ENCODE measurements around the gene TOR4A. TPM values are rescaled to one million over a fixed set of nuclear protein-coding genes. Genes with fewer than 3 reads are reported as not detected.
A peak's percentile ranks its signal among the peaks of the same experiment; 100 is the strongest.

Gene TOR4A
- total RNA-seq, 1 experiment from 2014 or later: 28.9 TPM

DNA sequence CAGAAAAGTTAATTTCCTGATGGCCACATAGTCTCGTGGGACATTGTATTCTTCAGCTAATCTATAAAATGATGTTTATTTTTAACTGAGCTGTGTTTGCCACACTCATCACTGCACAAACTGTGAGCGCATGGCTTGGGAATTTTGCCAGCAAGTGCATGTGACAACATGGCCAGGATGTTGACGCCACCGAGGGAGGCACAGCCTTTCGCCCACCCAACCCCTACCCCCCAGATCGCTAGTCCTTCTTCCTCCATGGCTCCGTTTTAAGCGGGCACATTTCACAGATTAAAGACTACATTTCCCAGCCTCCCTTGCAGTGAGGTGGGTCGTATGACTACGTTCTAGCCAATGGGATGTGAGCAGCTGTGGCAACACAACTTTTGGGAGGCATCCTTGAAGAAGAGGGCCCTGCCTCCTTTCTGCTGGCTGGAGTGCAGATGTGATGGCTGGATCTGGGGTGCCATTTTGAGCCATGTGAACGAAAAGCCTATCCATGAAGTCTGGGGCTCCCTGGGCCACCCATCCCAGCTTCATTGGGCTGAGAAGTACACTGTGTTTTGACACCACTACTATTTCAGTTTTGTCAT is 16.7 kb downstream of the TOR4A start:
- intact Hi-C loops (cut with micrococcal nuclease): no loop called here
- no peak overlapping the region for H3K27ac ChIP-seq (ENCODE audit: low read length)
- no peak overlapping the region; the same call in 1 of the 2 replicates for H3K9ac ChIP-seq (ENCODE audit: low read length)
- DNase-seq: peak; percentile 74
- ChIA-PET CTCF (interaction anchor here (0.6 kb wide), 2 partner anchors 22 to 129 kb away, joined by 3 to 4 read pairs; partner anchors contain the start of genes EXD3 and NOXA1), POLR2A (ENCODE audit: unreplicated experiment) (interaction anchor here (0.6 kb wide), 1 partner anchor 50 kb away, joined by 3 read pairs; no protein-coding TSS in a partner anchor)
- H3K9me3 ChIP-seq (ENCODE audit: low read length): no peaks in the 10 kb centered on the region
- no peaks in the 10 kb centered on the region for H3K79me2 ChIP-seq (ENCODE audit: low read length)
- H3K9me2 ChIP-seq (replicated peaks; ENCODE audit: low read length): no peaks in the 10 kb centered on the region
- peak overlapping the region; percentile 89 for H2AFZ ChIP-seq (ENCODE audit: low read length)
- no peaks in the 10 kb centered on the region for H3K36me3 ChIP-seq (ENCODE audit: low read depth, low read length)
- BruUV-seq (replicated peaks): TSS peak; percentile 96
- H3K4me3 ChIP-seq (ENCODE audit: low read length): peak overlapping the region; percentile 55
- TF ChIP-seq EZH2 (IDR thresholded peaks at IDR 0.05; ENCODE audit: low read length, unreplicated experiment) (no peak), EZH2phosphoT487 (IDR thresholded peaks at IDR 0.05; ENCODE audit: borderline replicate concordance, low read length) (no peak)
- TF ChIP-seq, protein P1, sequence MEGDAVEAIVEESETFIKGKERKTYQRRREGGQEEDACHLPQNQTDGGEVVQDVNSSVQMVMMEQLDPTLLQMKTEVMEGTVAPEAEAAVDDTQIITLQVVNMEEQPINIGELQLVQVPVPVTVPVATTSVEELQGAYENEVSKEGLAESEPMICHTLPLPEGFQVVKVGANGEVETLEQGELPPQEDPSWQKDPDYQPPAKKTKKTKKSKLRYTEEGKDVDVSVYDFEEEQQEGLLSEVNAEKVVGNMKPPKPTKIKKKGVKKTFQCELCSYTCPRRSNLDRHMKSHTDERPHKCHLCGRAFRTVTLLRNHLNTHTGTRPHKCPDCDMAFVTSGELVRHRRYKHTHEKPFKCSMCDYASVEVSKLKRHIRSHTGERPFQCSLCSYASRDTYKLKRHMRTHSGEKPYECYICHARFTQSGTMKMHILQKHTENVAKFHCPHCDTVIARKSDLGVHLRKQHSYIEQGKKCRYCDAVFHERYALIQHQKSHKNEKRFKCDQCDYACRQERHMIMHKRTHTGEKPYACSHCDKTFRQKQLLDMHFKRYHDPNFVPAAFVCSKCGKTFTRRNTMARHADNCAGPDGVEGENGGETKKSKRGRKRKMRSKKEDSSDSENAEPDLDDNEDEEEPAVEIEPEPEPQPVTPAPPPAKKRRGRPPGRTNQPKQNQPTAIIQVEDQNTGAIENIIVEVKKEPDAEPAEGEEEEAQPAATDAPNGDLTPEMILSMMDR (conservative IDR thresholded peaks at IDR 0.05; ENCODE audit: low read depth, low read length): no peak
- 0 out of 2 replicates have a peak, but pooled peaks cover 1% of the 10 kb centered on the region for H4K20me1 ChIP-seq (ENCODE audit: low read length)
- peak overlapping the region; percentile 77 for H3K4me2 ChIP-seq (ENCODE audit: low read length)
- ATAC-seq: peak; percentile 75
- H3K4me1 ChIP-seq (ENCODE audit: insufficient read depth, low read length): peaks cover 7% of the 10 kb centered on the region; the same call in 1 of the 2 replicates
- no peaks in the 10 kb centered on the region for H3K27me3 ChIP-seq (ENCODE audit: low read length)
- H3F3A ChIP-seq (ENCODE audit: low read length, unreplicated experiment): no peaks in the 10 kb centered on the region

DNA sequence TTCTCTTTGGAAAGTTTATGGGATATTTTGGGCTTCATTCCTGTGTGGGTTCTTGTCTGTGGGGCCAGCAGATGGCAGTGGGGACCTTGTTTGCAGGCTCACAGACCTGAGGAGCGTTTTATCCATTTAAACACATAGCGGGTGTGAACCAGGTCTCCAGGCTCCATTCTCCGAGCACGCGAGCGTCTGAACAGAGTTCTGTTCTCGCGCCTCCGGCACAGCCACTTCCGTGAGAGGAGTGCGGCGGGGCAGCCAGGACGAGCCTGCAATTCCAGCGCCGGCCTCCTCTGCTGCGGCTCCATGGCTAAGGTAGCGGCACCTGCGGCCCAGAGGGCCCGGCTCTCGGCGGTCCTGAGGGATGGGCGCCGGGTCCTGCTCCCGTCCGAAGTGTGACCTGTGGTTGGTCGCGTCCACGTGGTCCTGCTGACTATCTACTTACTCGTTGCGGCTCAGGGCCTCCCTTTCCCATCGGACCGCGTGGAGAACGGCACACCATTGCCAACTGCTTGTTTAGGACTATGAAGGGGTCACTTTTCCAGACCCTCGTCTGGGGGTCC is 17.2 kb downstream of the TOR4A start:
- no peak overlapping the region for H3K27ac ChIP-seq (ENCODE audit: low read length)
- ChIA-PET CTCF (no interaction called here), POLR2A (ENCODE audit: unreplicated experiment) (no interaction called here)
- ATAC-seq: no peak; the same call in 1 of the 2 replicates
- H3K9ac ChIP-seq (ENCODE audit: low read length): no peak overlapping the region
- H2AFZ ChIP-seq (ENCODE audit: low read length): peak overlapping the region; percentile 61; the same call in 1 of the 2 replicates
- H4K20me1 ChIP-seq (ENCODE audit: low read length): peaks cover 5% of the 10 kb centered on the region
- H3K9me3 ChIP-seq (ENCODE audit: low read length): no peaks in the 10 kb centered on the region
- peaks cover 2% of the 10 kb centered on the region for H3K79me2 ChIP-seq (ENCODE audit: low read length)
- H3K9me2 ChIP-seq (replicated peaks; ENCODE audit: low read length): no peaks in the 10 kb centered on the region
- H3K27me3 ChIP-seq (ENCODE audit: low read length): no peaks in the 10 kb centered on the region
- peak overlapping the region; percentile 49; the same call in 1 of the 2 replicates for H3K4me2 ChIP-seq (ENCODE audit: low read length)
- no peaks in the 10 kb centered on the region for H3K36me3 ChIP-seq (ENCODE audit: low read depth, low read length)
- BruUV-seq (replicated peaks): no TSS peak
- peaks cover 7% of the 10 kb centered on the region; the same call in 1 of the 2 replicates for H3K4me1 ChIP-seq (ENCODE audit: insufficient read depth, low read length)
- no peaks in the 10 kb centered on the region for H3F3A ChIP-seq (ENCODE audit: low read length, unreplicated experiment)
- intact Hi-C loops (cut with micrococcal nuclease): no loop called here
- TF ChIP-seq EZH2phosphoT487 (IDR thresholded peaks at IDR 0.05; ENCODE audit: borderline replicate concordance, low read length): no peak
- no peak for TF ChIP-seq EZH2 (IDR thresholded peaks at IDR 0.05; ENCODE audit: low read length, unreplicated experiment)
- TF ChIP-seq, protein P1 (conservative IDR thresholded peaks at IDR 0.05; ENCODE audit: low read depth, low read length): peak; percentile 42
- peak; percentile 8 for DNase-seq
- H3K4me3 ChIP-seq (ENCODE audit: low read length): no peak overlapping the region
